ENCODE results near the gene FOSL1. TPM values are rescaled to one million over a fixed set of nuclear protein-coding genes. Genes with fewer than 3 reads are reported as not detected.

Gene FOSL1
- total RNA-seq, 1 donor from 2014 or later: 2.6 TPM

DNA sequence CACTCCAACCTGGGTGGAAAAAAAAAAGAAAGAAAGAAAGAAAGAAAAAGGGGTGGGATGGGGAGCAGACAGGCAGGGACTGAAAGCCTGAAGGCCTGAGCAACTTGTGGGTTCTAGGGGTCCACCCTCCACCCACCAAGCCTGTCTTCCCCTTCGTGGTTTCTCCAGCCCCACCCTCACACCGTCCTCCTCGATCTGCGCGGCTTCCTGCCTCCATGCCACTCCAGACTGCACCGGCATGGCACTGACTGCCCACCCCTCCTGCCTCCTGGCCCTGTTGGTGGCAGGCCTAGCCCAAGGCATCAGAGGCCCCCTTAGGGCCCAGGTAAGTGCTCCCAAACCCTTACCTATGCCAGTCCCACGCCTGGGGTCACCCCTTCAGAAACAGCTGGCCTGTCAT lies 20.6 kb downstream of the FOSL1 start, which contains the start of gene CTSW:
TSS of gene CTSW (plus strand) at position 221 of the 400 bp plus-strand sequence. CDS start at position 239, 18 bp downstream.
- Histone ChIP-seq H3K27me3 (ENCODE audit: control insufficient read depth, insufficient read depth, low read length) (no peaks in the 10 kb centered on the region), H3K4me3 (ENCODE audit: low read depth, low read length) (no peak within 1 kb of the TSS), H3K36me3 (ENCODE audit: control insufficient read depth, insufficient read depth, low read length) (peaks cover 16% of the 10 kb centered on the region)
- no peak for DNase-seq (ENCODE audit: low read depth)
- no peak for FAIRE-seq
- TF ChIP-seq, protein P1, sequence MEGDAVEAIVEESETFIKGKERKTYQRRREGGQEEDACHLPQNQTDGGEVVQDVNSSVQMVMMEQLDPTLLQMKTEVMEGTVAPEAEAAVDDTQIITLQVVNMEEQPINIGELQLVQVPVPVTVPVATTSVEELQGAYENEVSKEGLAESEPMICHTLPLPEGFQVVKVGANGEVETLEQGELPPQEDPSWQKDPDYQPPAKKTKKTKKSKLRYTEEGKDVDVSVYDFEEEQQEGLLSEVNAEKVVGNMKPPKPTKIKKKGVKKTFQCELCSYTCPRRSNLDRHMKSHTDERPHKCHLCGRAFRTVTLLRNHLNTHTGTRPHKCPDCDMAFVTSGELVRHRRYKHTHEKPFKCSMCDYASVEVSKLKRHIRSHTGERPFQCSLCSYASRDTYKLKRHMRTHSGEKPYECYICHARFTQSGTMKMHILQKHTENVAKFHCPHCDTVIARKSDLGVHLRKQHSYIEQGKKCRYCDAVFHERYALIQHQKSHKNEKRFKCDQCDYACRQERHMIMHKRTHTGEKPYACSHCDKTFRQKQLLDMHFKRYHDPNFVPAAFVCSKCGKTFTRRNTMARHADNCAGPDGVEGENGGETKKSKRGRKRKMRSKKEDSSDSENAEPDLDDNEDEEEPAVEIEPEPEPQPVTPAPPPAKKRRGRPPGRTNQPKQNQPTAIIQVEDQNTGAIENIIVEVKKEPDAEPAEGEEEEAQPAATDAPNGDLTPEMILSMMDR (IDR thresholded peaks at IDR 0.05; ENCODE audit: insufficient read depth, low read length, severe bottlenecking): no peak

DNA sequence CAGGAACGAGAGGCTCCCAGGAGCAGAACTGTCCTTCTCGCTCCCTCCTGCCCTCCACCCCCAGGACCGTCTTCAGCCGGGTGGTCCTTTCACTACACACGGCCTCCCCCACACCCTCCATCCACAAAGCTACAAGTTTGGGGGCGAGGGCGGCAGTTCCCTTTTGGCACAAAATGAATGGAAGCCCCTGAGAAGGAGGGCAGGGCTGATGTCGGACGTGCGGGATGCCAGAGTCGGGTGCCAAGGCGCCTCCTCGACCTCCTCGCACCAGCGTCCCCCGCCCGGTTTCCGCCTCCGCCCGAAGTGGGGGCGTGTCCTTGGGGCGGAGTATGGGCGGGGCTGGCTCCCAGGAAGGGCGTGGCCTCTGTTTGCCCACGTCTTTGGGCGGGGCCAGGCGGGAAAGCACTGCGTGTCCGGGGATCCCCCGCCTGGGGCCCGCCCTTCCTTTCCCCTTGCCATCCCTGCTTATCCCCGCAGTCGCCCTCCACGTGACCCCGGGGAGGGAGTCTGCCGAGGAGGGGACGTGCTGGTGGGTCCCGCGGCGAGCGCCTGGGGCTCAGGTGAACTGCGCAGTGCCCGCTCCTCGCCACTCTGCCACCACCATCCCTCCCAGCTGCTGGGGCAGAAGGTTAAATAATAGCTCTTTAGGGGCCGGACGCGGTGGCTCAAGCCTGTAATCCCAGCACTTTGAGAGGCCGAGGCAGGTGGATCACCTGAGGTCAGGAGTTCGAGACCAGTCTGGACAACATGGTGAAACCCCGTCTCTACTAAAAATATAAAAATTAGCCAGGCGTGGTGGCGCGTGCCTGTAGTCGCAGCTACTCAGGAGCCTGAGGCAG lies 26.7 kb downstream of the FOSL1 start:
- DNase-seq (ENCODE audit: low read depth): peak; percentile 78
- TF ChIP-seq, protein P1 (IDR thresholded peaks at IDR 0.05; ENCODE audit: insufficient read depth, low read length, severe bottlenecking): no peak
- FAIRE-seq: no peak

DNA sequence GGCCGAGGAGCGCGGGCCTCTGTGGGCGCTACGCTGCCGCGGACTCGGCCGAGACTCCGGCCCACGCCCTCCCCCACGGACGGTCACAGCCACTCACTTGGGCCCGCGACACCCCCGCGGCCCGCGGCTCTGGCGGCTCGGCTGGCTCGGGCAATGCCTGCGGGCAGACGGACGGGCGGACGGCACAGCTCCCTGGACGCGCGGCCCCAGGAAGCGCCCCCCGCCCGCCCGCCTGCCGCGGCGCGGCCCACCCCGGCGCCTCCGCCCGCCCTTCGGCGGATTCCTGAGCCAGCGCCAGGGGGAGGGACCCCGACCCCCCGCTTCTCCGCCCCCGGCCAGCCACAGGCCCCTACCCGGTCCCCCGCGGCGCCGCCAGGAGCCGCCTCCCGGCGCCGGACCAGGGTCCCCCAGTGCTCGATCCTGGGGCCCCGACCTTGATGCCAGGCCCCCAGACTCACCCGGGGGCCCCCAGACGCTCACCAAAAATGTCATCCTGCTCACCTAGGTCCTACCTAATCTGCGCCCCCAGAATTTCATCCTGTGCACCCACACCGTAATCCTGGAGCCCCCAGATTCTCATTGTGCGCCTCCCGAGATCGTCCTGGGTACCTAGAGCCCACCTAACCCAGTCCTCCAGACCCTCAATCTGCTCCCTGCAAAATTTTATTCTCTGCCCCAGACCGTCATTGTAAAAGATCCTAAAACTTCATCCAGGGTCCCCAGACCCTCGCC lies 27.4 kb downstream of the FOSL1 start, which contains the start of gene EFEMP2:
TSS of gene EFEMP2 (minus strand) at position 215 of the 732 bp plus-strand sequence. CDS start 446 bp downstream, outside the sequence.
- no peaks in the 10 kb centered on the region for H3K36me3 ChIP-seq (ENCODE audit: control insufficient read depth, insufficient read depth, low read length)
- FAIRE-seq (no peak), DNase-seq (ENCODE audit: low read depth) (no peak)
- H3K4me3 ChIP-seq (ENCODE audit: low read depth, low read length): peak within 1 kb of the TSS; percentile 65
- no peaks in the 10 kb centered on the region for H3K27me3 ChIP-seq (ENCODE audit: control insufficient read depth, insufficient read depth, low read length)
- TF ChIP-seq, protein P1 (IDR thresholded peaks at IDR 0.05; ENCODE audit: insufficient read depth, low read length, severe bottlenecking): no peak

More for the DNA sequence above, 26.7 kb downstream of the FOSL1 start:
- H3K4me3 ChIP-seq (ENCODE audit: low read depth, low read length): peak overlapping the region; percentile 65
- no peaks in the 10 kb centered on the region for H3K36me3 ChIP-seq (ENCODE audit: control insufficient read depth, insufficient read depth, low read length)
- H3K27me3 ChIP-seq (ENCODE audit: control insufficient read depth, insufficient read depth, low read length): no peaks in the 10 kb centered on the region

DNA sequence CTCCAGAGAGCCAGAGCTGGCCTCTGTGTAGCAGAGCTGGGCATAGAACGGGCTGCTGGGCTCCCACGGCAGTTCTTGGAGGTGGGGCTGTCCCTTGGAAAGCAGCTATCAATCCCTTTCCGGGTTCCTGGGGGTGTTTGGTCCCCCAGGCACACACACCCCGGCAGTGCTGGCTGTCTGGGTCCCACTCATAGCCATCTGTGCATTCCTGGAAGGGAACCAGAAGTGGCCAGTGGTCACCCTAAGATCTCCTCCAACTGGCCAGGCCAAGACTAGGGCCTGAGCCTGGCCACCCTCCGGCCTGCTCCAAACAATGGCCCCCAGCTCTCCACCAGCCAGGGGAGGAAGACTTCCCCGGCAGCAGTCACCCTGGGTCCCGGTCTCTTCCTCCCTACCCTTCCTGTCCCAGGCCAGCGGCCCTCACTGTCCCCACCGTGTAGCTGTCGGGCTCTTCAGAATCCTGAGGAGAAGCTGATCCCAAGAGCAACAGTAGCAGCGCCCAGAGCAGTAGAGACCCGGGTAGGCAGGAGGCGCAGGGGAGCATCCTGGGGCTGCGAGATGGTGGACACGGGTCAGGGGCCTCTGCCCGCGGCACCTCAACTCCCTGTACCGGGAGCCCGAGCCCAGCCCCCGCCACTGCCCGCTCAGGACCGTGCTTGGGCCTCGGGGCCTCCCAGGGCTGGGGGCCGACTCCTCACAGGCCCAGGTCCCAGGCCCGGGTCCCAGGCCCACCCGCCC lies 28.2 kb downstream of the FOSL1 start:
- peaks cover under 1% of the 10 kb centered on the region for H3K36me3 ChIP-seq (ENCODE audit: control insufficient read depth, insufficient read depth, low read length)
- no peaks in the 10 kb centered on the region for H3K27me3 ChIP-seq (ENCODE audit: control insufficient read depth, insufficient read depth, low read length)
- peak overlapping the region; percentile 65 for H3K4me3 ChIP-seq (ENCODE audit: low read depth, low read length)
- no peak for FAIRE-seq
- no peak for DNase-seq (ENCODE audit: low read depth)
- TF ChIP-seq, protein P1 (IDR thresholded peaks at IDR 0.05; ENCODE audit: insufficient read depth, low read length, severe bottlenecking): peak; percentile 5

All from bronchial epithelial cell (primary cell).